Measurements from ENCODE around the gene DMGDH.

DMGDH gene

GRCh38 chr5:79080804-79081203 lies 11.3 kb upstream of the DMGDH start:
- no peak overlapping the region for H3K27ac Mint-ChIP-seq
- H3K4me3 Mint-ChIP-seq = no peak overlapping the region
- no peaks in the 10 kb centered on the region for H3K36me3 Mint-ChIP-seq
- H3K9me3 Mint-ChIP-seq (ENCODE audit: low read depth) = no peaks in the 10 kb centered on the region
- H3K27me3 Mint-ChIP-seq = no peaks in the 10 kb centered on the region
- H3K4me1 Mint-ChIP-seq (ENCODE audit: low read depth) = peaks cover 3% of the 10 kb centered on the region

- H3K9me3 Mint-ChIP-seq (ENCODE audit: low read depth) = no peaks in the 10 kb centered on the region
- no peak overlapping the region for H3K27ac Mint-ChIP-seq
- no peaks in the 10 kb centered on the region for H3K36me3 Mint-ChIP-seq
- no peaks in the 10 kb centered on the region for H3K27me3 Mint-ChIP-seq
- H3K4me1 Mint-ChIP-seq (ENCODE audit: low read depth) = peaks cover 3% of the 10 kb centered on the region
- no peak overlapping the region for H3K4me3 Mint-ChIP-seq
These were observed 8.3 kb upstream of the DMGDH start for GRCh38 chr5:79077680-79078365.

GRCh38 chr5:79076819-79077218 lies 7.3 kb upstream of the DMGDH start:
- H3K4me1 Mint-ChIP-seq (ENCODE audit: low read depth) = peaks cover 3% of the 10 kb centered on the region
- peaks cover 4% of the 10 kb centered on the region for H3K27me3 Mint-ChIP-seq
- H3K27ac Mint-ChIP-seq = no peak overlapping the region
- H3K36me3 Mint-ChIP-seq = peaks cover 2% of the 10 kb centered on the region
- H3K4me3 Mint-ChIP-seq = no peak overlapping the region
- H3K9me3 Mint-ChIP-seq (ENCODE audit: low read depth) = no peaks in the 10 kb centered on the region

- no peak overlapping the region for H3K4me3 Mint-ChIP-seq
- peaks cover 3% of the 10 kb centered on the region for H3K4me1 Mint-ChIP-seq (ENCODE audit: low read depth)
- H3K27ac Mint-ChIP-seq = no peak overlapping the region
- peaks cover 2% of the 10 kb centered on the region for H3K36me3 Mint-ChIP-seq
- H3K9me3 Mint-ChIP-seq (ENCODE audit: low read depth) = no peaks in the 10 kb centered on the region
- peaks cover 6% of the 10 kb centered on the region for H3K27me3 Mint-ChIP-seq
These were observed 6.4 kb upstream of the DMGDH start for GRCh38 chr5:79075646-79076426.

GRCh38 chr5:79074641-79075040 lies 5.2 kb upstream of the DMGDH start:
- no peak overlapping the region for H3K27ac Mint-ChIP-seq
- H3K36me3 Mint-ChIP-seq = peaks cover 2% of the 10 kb centered on the region
- peaks cover 3% of the 10 kb centered on the region for H3K4me1 Mint-ChIP-seq (ENCODE audit: low read depth)

GRCh38 chr5:79070350-79070667 lies 835 bp upstream of the DMGDH start:
- Mint-ChIP-seq H3K27me3 (peaks cover 23% of the 10 kb centered on the region), H3K4me3 (no peak overlapping the region), H3K9me3 (ENCODE audit: low read depth) (peaks cover 3% of the 10 kb centered on the region), H3K27ac (no peak overlapping the region), H3K36me3 (peaks cover 2% of the 10 kb centered on the region), H3K4me1 (ENCODE audit: low read depth) (no peaks in the 10 kb centered on the region)

More at GRCh38 chr5:79074641-79075040, 5.2 kb upstream of the DMGDH start:
- Mint-ChIP-seq H3K9me3 (ENCODE audit: low read depth) (no peaks in the 10 kb centered on the region), H3K4me3 (no peak overlapping the region), H3K27me3 (peaks cover 7% of the 10 kb centered on the region)

GRCh38 chr5:79062436-79062835 lies 7.0 kb downstream of the DMGDH start:
- H3K4me1 Mint-ChIP-seq (ENCODE audit: low read depth) = no peaks in the 10 kb centered on the region
- no peak overlapping the region for H3K27ac Mint-ChIP-seq
- H3K9me3 Mint-ChIP-seq (ENCODE audit: low read depth) = no peaks in the 10 kb centered on the region
- H3K27me3 Mint-ChIP-seq = peaks cover 8% of the 10 kb centered on the region
- H3K4me3 Mint-ChIP-seq = no peak overlapping the region
- H3K36me3 Mint-ChIP-seq = no peaks in the 10 kb centered on the region

- Mint-ChIP-seq H3K36me3 (no peaks in the 10 kb centered on the region), H3K4me1 (ENCODE audit: low read depth) (no peaks in the 10 kb centered on the region), H3K9me3 (ENCODE audit: low read depth) (no peaks in the 10 kb centered on the region), H3K27me3 (peaks cover 3% of the 10 kb centered on the region), H3K27ac (no peak overlapping the region), H3K4me3 (no peak overlapping the region)
These were observed 9.8 kb downstream of the DMGDH start for GRCh38 chr5:79059674-79060073.

- H3K27me3 Mint-ChIP-seq = no peaks in the 10 kb centered on the region
- H3K4me3 Mint-ChIP-seq = no peak overlapping the region
- no peak overlapping the region for H3K27ac Mint-ChIP-seq
- peaks cover 3% of the 10 kb centered on the region for H3K9me3 Mint-ChIP-seq (ENCODE audit: low read depth)
- no peaks in the 10 kb centered on the region for H3K4me1 Mint-ChIP-seq (ENCODE audit: low read depth)
- H3K36me3 Mint-ChIP-seq = no peaks in the 10 kb centered on the region
These were observed 12.6 kb downstream of the DMGDH start for GRCh38 chr5:79056847-79057246.

GRCh38 chr5:79055017-79055416 lies 14.5 kb downstream of the DMGDH start:
- Mint-ChIP-seq H3K36me3 (no peaks in the 10 kb centered on the region), H3K4me1 (ENCODE audit: low read depth) (no peaks in the 10 kb centered on the region), H3K4me3 (no peak overlapping the region), H3K27ac (no peak overlapping the region), H3K9me3 (ENCODE audit: low read depth) (peaks cover 5% of the 10 kb centered on the region), H3K27me3 (no peaks in the 10 kb centered on the region)

- Mint-ChIP-seq H3K4me3 (no peak overlapping the region), H3K36me3 (no peaks in the 10 kb centered on the region), H3K4me1 (ENCODE audit: low read depth) (no peaks in the 10 kb centered on the region), H3K9me3 (ENCODE audit: low read depth) (peaks cover 5% of the 10 kb centered on the region), H3K27me3 (no peaks in the 10 kb centered on the region), H3K27ac (no peak overlapping the region)
These were observed 16.2 kb downstream of the DMGDH start for GRCh38 chr5:79053321-79053720.

GRCh38 chr5:79050498-79050897 lies 19.0 kb downstream of the DMGDH start:
- Mint-ChIP-seq H3K4me3 (no peak overlapping the region), H3K27me3 (peaks cover 2% of the 10 kb centered on the region), H3K27ac (no peak overlapping the region), H3K9me3 (ENCODE audit: low read depth) (peaks cover 5% of the 10 kb centered on the region), H3K4me1 (ENCODE audit: low read depth) (no peaks in the 10 kb centered on the region), H3K36me3 (no peaks in the 10 kb centered on the region)

- Mint-ChIP-seq H3K27me3 (peaks cover 2% of the 10 kb centered on the region), H3K36me3 (no peaks in the 10 kb centered on the region), H3K4me3 (no peak overlapping the region), H3K4me1 (ENCODE audit: low read depth) (no peaks in the 10 kb centered on the region), H3K9me3 (ENCODE audit: low read depth) (peaks cover 5% of the 10 kb centered on the region), H3K27ac (no peak overlapping the region)
These were observed 21.0 kb downstream of the DMGDH start for GRCh38 chr5:79048437-79048836.

GRCh38 chr5:79047199-79047598 lies 22.3 kb downstream of the DMGDH start:
- Mint-ChIP-seq H3K27ac (no peak overlapping the region), H3K4me3 (no peak overlapping the region), H3K9me3 (ENCODE audit: low read depth) (peaks cover 5% of the 10 kb centered on the region), H3K4me1 (ENCODE audit: low read depth) (no peaks in the 10 kb centered on the region), H3K36me3 (no peaks in the 10 kb centered on the region), H3K27me3 (peaks cover 2% of the 10 kb centered on the region)

GRCh38 chr5:79042188-79042587 lies 27.3 kb downstream of the DMGDH start:
- Mint-ChIP-seq H3K9me3 (ENCODE audit: low read depth) (no peaks in the 10 kb centered on the region), H3K27me3 (peaks cover 2% of the 10 kb centered on the region), H3K36me3 (no peaks in the 10 kb centered on the region), H3K27ac (no peak overlapping the region), H3K4me1 (ENCODE audit: low read depth) (no peaks in the 10 kb centered on the region), H3K4me3 (no peak overlapping the region)

GRCh38 chr5:79036769-79037168 lies 32.7 kb downstream of the DMGDH start:
- H3K27me3 Mint-ChIP-seq = no peaks in the 10 kb centered on the region
- H3K4me1 Mint-ChIP-seq (ENCODE audit: low read depth) = no peaks in the 10 kb centered on the region
- H3K9me3 Mint-ChIP-seq (ENCODE audit: low read depth) = no peaks in the 10 kb centered on the region
- H3K27ac Mint-ChIP-seq = no peak overlapping the region
- H3K4me3 Mint-ChIP-seq = no peak overlapping the region
- H3K36me3 Mint-ChIP-seq = no peaks in the 10 kb centered on the region
